Neural cell (in vitro differentiated cells): ENCODE data around the gene SLC11A2.

ENCODE experiments used
- EP300 ChIP-seq: fragments of 450-650 bp; conservative IDR thresholded peaks from 2 replicates; pipeline ENCODE4 v1.6.1; 2014; ENCODE audit warnings: antibody characterized with exemption, mild to moderate bottlenecking, moderate library complexity; ENCODE audit not compliant: poor library complexity, severe bottlenecking
- EZH2 ChIP-seq: fragments of 200-600, 300-800 bp; shearing (Covaris generic), sonication (generic); IDR thresholded peaks from 2 replicates; pipeline ENCODE4 v1.6.1; 2014; ENCODE audit warnings: antibody characterized with exemption, low read length, borderline replicate concordance, mild to moderate bottlenecking; ENCODE audit not compliant: insufficient read depth, poor library complexity, severe bottlenecking
- MXI1 ChIP-seq: fragments of 450-650 bp; conservative IDR thresholded peaks from 2 replicates; pipeline ENCODE4 v1.6.1; 2014; ENCODE audit warnings: antibody characterized with exemption, mild to moderate bottlenecking; ENCODE audit not compliant: poor library complexity, severe bottlenecking
- POLR2AphosphoS5 ChIP-seq: IDR thresholded peaks from 2 replicates; pipeline ENCODE4 v1.6.1; 2012
- SMC3 ChIP-seq: fragments of 450-650 bp; conservative IDR thresholded peaks from 2 replicates; pipeline ENCODE4 v1.6.1; 2014; ENCODE audit warnings: antibody characterized with exemption, mild to moderate bottlenecking, moderate library complexity; ENCODE audit not compliant: poor library complexity
- TAF1 ChIP-seq: IDR thresholded peaks from 2 replicates; pipeline ENCODE4 v1.6.1; 2012; ENCODE audit warnings: low read depth
- TF ChIP-seq, protein P1 (sequence below): fragments of 450-650 bp; IDR thresholded peaks from 2 replicates; pipeline ENCODE4 v1.5.1; 2014; ENCODE audit warnings: antibody characterized with exemption, mild to moderate bottlenecking, moderate library complexity; ENCODE audit not compliant: poor library complexity, severe bottlenecking
- TF ChIP-seq, protein P2 (sequence below): IDR thresholded peaks from 2 replicates; pipeline ENCODE4 v1.6.1; 2012; ENCODE audit warnings: borderline replicate concordance

DNA sequence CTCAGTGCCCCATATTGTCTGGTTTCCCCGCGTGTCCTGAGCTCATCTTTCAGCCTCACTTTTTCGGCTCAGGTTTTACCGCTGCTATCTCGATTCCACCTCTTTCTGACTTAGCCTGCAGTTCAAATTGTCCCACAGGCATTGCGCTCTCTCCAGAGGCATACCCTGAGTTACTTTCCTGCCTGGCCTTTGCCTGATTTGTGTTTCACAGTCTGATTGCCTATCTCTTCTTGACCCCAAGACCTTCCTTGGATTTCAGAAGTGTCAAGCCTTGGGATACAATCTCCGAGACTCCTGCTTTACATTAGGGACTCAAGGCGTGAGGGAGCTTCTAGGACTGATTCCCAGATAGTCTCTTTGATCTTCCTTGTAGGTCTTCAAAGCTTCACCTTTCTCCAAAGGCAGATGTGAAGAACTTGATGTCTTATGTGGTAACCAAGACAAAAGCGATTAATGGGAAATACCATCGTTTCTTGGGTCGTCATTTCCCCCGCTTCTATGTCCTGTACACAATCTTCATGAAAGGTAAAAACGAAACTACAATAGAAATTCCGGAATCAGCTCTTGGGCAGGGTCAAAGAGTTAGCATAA is 22.6 kb upstream of the SLC11A2 start:
- TF ChIP-seq TAF1, result no peak
- TF ChIP-seq, protein P1, sequence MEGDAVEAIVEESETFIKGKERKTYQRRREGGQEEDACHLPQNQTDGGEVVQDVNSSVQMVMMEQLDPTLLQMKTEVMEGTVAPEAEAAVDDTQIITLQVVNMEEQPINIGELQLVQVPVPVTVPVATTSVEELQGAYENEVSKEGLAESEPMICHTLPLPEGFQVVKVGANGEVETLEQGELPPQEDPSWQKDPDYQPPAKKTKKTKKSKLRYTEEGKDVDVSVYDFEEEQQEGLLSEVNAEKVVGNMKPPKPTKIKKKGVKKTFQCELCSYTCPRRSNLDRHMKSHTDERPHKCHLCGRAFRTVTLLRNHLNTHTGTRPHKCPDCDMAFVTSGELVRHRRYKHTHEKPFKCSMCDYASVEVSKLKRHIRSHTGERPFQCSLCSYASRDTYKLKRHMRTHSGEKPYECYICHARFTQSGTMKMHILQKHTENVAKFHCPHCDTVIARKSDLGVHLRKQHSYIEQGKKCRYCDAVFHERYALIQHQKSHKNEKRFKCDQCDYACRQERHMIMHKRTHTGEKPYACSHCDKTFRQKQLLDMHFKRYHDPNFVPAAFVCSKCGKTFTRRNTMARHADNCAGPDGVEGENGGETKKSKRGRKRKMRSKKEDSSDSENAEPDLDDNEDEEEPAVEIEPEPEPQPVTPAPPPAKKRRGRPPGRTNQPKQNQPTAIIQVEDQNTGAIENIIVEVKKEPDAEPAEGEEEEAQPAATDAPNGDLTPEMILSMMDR, result no peak
- TF ChIP-seq EP300, result no peak
- TF ChIP-seq, protein P2, sequence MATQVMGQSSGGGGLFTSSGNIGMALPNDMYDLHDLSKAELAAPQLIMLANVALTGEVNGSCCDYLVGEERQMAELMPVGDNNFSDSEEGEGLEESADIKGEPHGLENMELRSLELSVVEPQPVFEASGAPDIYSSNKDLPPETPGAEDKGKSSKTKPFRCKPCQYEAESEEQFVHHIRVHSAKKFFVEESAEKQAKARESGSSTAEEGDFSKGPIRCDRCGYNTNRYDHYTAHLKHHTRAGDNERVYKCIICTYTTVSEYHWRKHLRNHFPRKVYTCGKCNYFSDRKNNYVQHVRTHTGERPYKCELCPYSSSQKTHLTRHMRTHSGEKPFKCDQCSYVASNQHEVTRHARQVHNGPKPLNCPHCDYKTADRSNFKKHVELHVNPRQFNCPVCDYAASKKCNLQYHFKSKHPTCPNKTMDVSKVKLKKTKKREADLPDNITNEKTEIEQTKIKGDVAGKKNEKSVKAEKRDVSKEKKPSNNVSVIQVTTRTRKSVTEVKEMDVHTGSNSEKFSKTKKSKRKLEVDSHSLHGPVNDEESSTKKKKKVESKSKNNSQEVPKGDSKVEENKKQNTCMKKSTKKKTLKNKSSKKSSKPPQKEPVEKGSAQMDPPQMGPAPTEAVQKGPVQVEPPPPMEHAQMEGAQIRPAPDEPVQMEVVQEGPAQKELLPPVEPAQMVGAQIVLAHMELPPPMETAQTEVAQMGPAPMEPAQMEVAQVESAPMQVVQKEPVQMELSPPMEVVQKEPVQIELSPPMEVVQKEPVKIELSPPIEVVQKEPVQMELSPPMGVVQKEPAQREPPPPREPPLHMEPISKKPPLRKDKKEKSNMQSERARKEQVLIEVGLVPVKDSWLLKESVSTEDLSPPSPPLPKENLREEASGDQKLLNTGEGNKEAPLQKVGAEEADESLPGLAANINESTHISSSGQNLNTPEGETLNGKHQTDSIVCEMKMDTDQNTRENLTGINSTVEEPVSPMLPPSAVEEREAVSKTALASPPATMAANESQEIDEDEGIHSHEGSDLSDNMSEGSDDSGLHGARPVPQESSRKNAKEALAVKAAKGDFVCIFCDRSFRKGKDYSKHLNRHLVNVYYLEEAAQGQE, result no peak
- TF ChIP-seq EZH2, result no peak
- no peak for TF ChIP-seq SMC3
- no peak for TF ChIP-seq POLR2AphosphoS5
- TF ChIP-seq MXI1, result no peak
